Caco-2 (cell line): ENCODE measurements around the gene ARHGEF1. TPM values are rescaled to one million over a fixed set of nuclear protein-coding genes. Genes with fewer than 3 reads are reported as not detected.
"Not testable (repeated sequence)": the region's sequence is repeated elsewhere in the genome, so short reads cannot be mapped to it uniquely, and the experiment has no call there.

Source experiments
- BruUV-seq: library from RNA; stranded (reverse); fragments of 400-500 nt; replicated peaks from 2 replicates; lab custom pipeline; 2021; lab: Mats Ljungman, UMichigan
- CTCF ChIA-PET: fragments of 300-600 bp; sonication (Branson Sonifier 250); formaldehyde crosslinking; loops from one replicate; lab custom pipeline; 2022; ENCODE audit warnings: antibody characterized with exemption; lab: Charles Lee
- POLR2A ChIA-PET: fragments of 300-600 bp; sonication (Branson Sonifier 250); formaldehyde crosslinking; loops from one replicate; lab custom pipeline; 2022; ENCODE audit warnings: antibody characterized with exemption; lab: Charles Lee
- DNase-seq, 2 experiments: peaks; one replicate each; pipeline versions ENCODE4 v3.0.0 to v3.0.0-alpha.2; 2020 to 2022
- H3K27me3 ChIP-seq: replicated peaks from 2 replicates; pipeline ENCODE4 v1.6.0; 2011; ENCODE audit warnings: low read length; ENCODE audit not compliant: control insufficient read depth, insufficient read depth
- H3K36me3 ChIP-seq: 2 replicates; pipeline ENCODE4 v1.5.1; 2011; ENCODE audit warnings: low read length; ENCODE audit not compliant: control insufficient read depth, insufficient read depth
- H3K4me1 ChIP-seq: fragments of 250-450 bp; sonication (Bioruptor Pico); 2 replicates; pipeline ENCODE4 v1.5.1; 2020; ENCODE audit warnings: mild to moderate bottlenecking
- H3K4me3 ChIP-seq: 2 replicates; pipeline ENCODE4 v1.5.1; 2011; ENCODE audit warnings: low read depth, mild to moderate bottlenecking, control low read depth, low read length
- H3K9me3 ChIP-seq: fragments of 250-450 bp; sonication (Bioruptor Pico); 2 replicates; pipeline ENCODE4 v1.5.1; 2020; ENCODE audit warnings: mild to moderate bottlenecking, moderate library complexity
- H3K27ac Mint-ChIP-seq: one replicate; pipeline ENCODE4 v1.8.0; 2022; ENCODE audit warnings: mixed read lengths; ENCODE audit not compliant: unreplicated experiment
- H3K27me3 Mint-ChIP-seq: one replicate; pipeline ENCODE4 v1.8.0; 2022; ENCODE audit warnings: mixed read lengths; ENCODE audit not compliant: insufficient read depth, unreplicated experiment
- H3K36me3 Mint-ChIP-seq: one replicate; pipeline ENCODE4 v1.8.0; 2022; ENCODE audit warnings: mild to moderate bottlenecking, mixed read lengths; ENCODE audit not compliant: insufficient read depth, unreplicated experiment
- H3K4me1 Mint-ChIP-seq: one replicate; pipeline ENCODE4 v1.8.0; 2022; ENCODE audit warnings: low read depth, mixed read lengths; ENCODE audit not compliant: unreplicated experiment
- H3K4me3 Mint-ChIP-seq: one replicate; pipeline ENCODE4 v1.8.0; 2022; ENCODE audit warnings: mild to moderate bottlenecking, moderate library complexity, mixed read lengths; ENCODE audit not compliant: unreplicated experiment
- H3K9me3 Mint-ChIP-seq: one replicate; pipeline ENCODE4 v1.8.0; 2022; ENCODE audit warnings: mixed read lengths; ENCODE audit not compliant: unreplicated experiment
- CTCF ChIP-seq, 2 experiments: fragments of 200-600 bp in 1 of 2; IDR thresholded peaks; 1 replicate in 1 of 2; 2 replicates in 1 of 2; pipeline versions ENCODE4 v1.5.1 to v1.8.0; 2011 to 2022; ENCODE audit warnings: antibody characterized with exemption in 1 of 2, control low read depth in 1 of 2, inconsistent platforms in 1 of 2, low read depth in 1 of 2, low read length in 1 of 2, mild to moderate bottlenecking in 1 of 2, moderate library complexity in 1 of 2; ENCODE audit not compliant: insufficient read depth in 1 of 2, severe bottlenecking in 1 of 2, unreplicated experiment in 1 of 2
- intact Hi-C: fragments of 100-400 bp; cut with micrococcal nuclease; formaldehyde crosslinking; loops from one replicate; pipeline ENCODE4 v1.10.0; 2022; ENCODE audit not compliant: unreplicated experiment
- total RNA-seq: library from RNA; stranded (reverse); gene quantifications from 2 replicates; pipeline ENCODE4 v1.2.3, GENCODE V29; 2022

The ARHGEF1 gene
- total RNA-seq, 1 experiment from 2014 or later = 63.5 TPM

- H3K4me3 ChIP-seq = no peak overlapping the region
- no peaks in the 10 kb centered on the region for H3K27me3 ChIP-seq
- peaks cover 14% of the 10 kb centered on the region for H3K4me1 Mint-ChIP-seq
- ChIA-PET CTCF (interaction anchor here (1.3 to 2.3 kb wide), 3 partner anchors 15 to 163 kb away, joined by 9 to 18 read pairs (median 17); partner anchors contain the start of gene RABAC1), POLR2A (interaction anchor here (1.0 to 1.5 kb wide), 3 partner anchors 8 to 12 kb away, joined by 3 to 15 read pairs (median 13); partner anchors contain the start of gene RPS19)
- no peaks in the 10 kb centered on the region for H3K9me3 ChIP-seq
- no TSS peak for BruUV-seq
- no peak for DNase-seq
- intact Hi-C loops = loop anchor here (2.0 kb wide), 1 partner anchor 14 kb away; no protein-coding TSS in a partner anchor
- H3K9me3 Mint-ChIP-seq = no peaks in the 10 kb centered on the region
- no peaks in the 10 kb centered on the region for H3K27me3 Mint-ChIP-seq
- peaks cover 4% of the 10 kb centered on the region for H3K36me3 ChIP-seq
- peak overlapping the region; percentile 88 for H3K27ac Mint-ChIP-seq
- H3K4me1 ChIP-seq = peaks cover 20% of the 10 kb centered on the region
- no peak for TF ChIP-seq CTCF (IDR thresholded peaks at IDR 0.05; ENCODE audit: insufficient read depth in 1 of 2, low read depth in 1 of 2, low read length in 1 of 2, severe bottlenecking in 1 of 2, unreplicated experiment in 1 of 2)
- peaks cover 70% of the 10 kb centered on the region for H3K36me3 Mint-ChIP-seq
- no peak overlapping the region for H3K4me3 Mint-ChIP-seq
Observed at GRCh38 chr19:41872384-41872774, 10.6 kb upstream of the ARHGEF1 start.

GRCh38 chr19:41872775-41873647 is 10.0 kb upstream of the ARHGEF1 start:
- BruUV-seq = TSS peak; percentile 7
- Histone ChIP-seq H3K9me3 (no peaks in the 10 kb centered on the region), H3K4me1 (peaks cover 18% of the 10 kb centered on the region), H3K27me3 (no peaks in the 10 kb centered on the region), H3K4me3 (no peak overlapping the region), H3K36me3 (peaks cover 3% of the 10 kb centered on the region)
- H3K27ac Mint-ChIP-seq = peak overlapping the region; percentile 88
- peak; percentile 92 to 93 for DNase-seq
- ChIA-PET CTCF (interaction anchor here (0.6 to 2.3 kb wide), 14 partner anchors 9 to 269 kb away, joined by 3 to 18 read pairs (median 4); partner anchors contain the start of genes ERFL, RABAC1 and RPS19), POLR2A (interaction anchor here (1.0 to 1.5 kb wide), 3 partner anchors 9 to 13 kb away, joined by 3 to 15 read pairs (median 13); partner anchors contain the start of gene RPS19)
- peaks cover 64% of the 10 kb centered on the region for H3K36me3 Mint-ChIP-seq
- H3K27me3 Mint-ChIP-seq = no peaks in the 10 kb centered on the region
- no peaks in the 10 kb centered on the region for H3K9me3 Mint-ChIP-seq
- H3K4me1 Mint-ChIP-seq = peaks cover 9% of the 10 kb centered on the region
- intact Hi-C loops = loop anchor here (1.0 to 2.0 kb wide), 5 partner anchors 14 to 85 kb away; no protein-coding TSS in a partner anchor
- H3K4me3 Mint-ChIP-seq = no peak overlapping the region
- peak; percentile 80 to 95 for TF ChIP-seq CTCF (IDR thresholded peaks at IDR 0.05; ENCODE audit: insufficient read depth in 1 of 2, low read depth in 1 of 2, low read length in 1 of 2, severe bottlenecking in 1 of 2, unreplicated experiment in 1 of 2)

- H3K4me3 Mint-ChIP-seq, H3K4me1 ChIP-seq, H3K4me3 ChIP-seq, DNase-seq, H3K36me3 ChIP-seq, H3K9me3 ChIP-seq, H3K27me3 ChIP-seq, H3K27ac Mint-ChIP-seq, H3K27me3 Mint-ChIP-seq, intact Hi-C loops, H3K4me1 Mint-ChIP-seq, H3K9me3 Mint-ChIP-seq, BruUV-seq: not testable (repeated sequence)
- H3K36me3 Mint-ChIP-seq = peaks cover 35% of the 10 kb centered on the region
- ChIA-PET CTCF (interaction anchor here (0.6 to 1.2 kb wide), 5 partner anchors 8 to 396 kb away, joined by 3 to 8 read pairs (median 5); no protein-coding TSS in a partner anchor), POLR2A (interaction anchor here (2.1 kb wide), 1 partner anchor 16 kb away, joined by 7 read pairs; the partner anchor contains the start of gene RPS19)
Observed at GRCh38 chr19:41875973-41876372, 7.0 kb upstream of the ARHGEF1 start.
